Activated naive CD4-positive, alpha-beta T cell treated with anti-CD3 and anti-CD28 coated beads, Interleukin-2, amount 50 U/mL, for 72 hours (primary cell): Measurements from ENCODE around the gene CENPB. TPM values are rescaled to one million over a fixed set of nuclear protein-coding genes. Genes with fewer than 3 reads are reported as not detected.
A peak's percentile ranks its signal among the peaks of the same experiment; 100 is the strongest.

Experiments
- ATAC-seq, 2 donors: fragments of 150-1000 bp; cut with Tn5 transposase; 2 replicates each; pipeline ENCODE4 v1.10.0; 2021; ENCODE audit warnings: mild to moderate bottlenecking in 2 of 2, moderate library complexity in 2 of 2
- DNase-seq, 2 donors: peaks; one replicate each; pipeline ENCODE4 v3.0.0; 2021 to 2022; ENCODE audit warnings: low spot score in 2 of 2
- H3K27ac Mint-ChIP-seq, 2 donors: one replicate each; pipeline ENCODE4 v1.8.0; 2022; ENCODE audit warnings: mild to moderate bottlenecking in 2 of 2, mixed read lengths in 2 of 2
- H3K36me3 Mint-ChIP-seq, 2 donors: one replicate each; pipeline ENCODE4 v1.8.0; 2022; ENCODE audit warnings: mixed read lengths in 2 of 2
- H3K9me3 Mint-ChIP-seq, 2 donors: one replicate each; pipeline ENCODE4 v1.8.0; 2022; ENCODE audit warnings: mixed read lengths in 2 of 2
- total RNA-seq, 2 donors: library from RNA; stranded (reverse); gene quantifications; one replicate each; pipeline ENCODE4 v1.2.3, GENCODE V29; 2022

CENPB gene
- total RNA-seq, 2 donors from 2014 or later = 34.4 to 48.1 TPM

DNA sequence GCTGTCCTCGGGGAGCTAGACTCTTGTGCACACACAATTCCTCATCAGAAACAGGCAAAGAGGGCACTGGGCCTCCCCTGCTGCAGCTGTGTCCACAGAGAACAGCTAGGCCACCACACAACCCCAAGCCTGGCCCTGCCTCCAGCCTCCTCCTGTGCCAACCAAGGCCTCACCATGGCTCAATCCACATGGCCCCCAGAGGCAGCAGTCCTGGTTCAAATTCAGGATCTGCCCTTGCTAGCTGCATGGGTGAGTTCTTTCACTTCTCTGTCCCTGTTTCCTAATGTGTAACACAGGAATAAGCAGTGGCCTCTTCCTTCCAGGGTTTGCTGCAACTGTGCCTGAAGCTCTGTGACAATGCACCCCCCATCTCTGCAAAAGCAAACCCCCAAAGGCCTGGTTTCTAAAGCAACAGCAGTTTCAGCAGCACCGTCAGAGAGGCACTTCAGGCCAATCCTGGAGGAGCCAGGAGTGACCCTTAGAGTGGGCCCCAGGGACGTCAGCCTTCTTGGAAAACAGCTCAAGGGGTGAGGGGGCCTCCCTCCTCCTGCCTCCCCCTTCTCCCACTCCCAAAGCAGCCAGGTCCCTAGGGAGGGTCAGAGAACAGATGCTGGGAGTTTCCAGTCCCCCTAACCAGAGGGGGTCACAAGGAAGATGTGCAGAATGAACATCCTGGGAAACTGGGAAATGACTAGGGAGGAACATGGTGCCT is 21.2 kb downstream of the CENPB start:
- peak overlapping the region in 1 of 2 donors; percentile 34 for H3K27ac Mint-ChIP-seq
- ATAC-seq (no peak), DNase-seq (no peak)
- no peaks in the 10 kb centered on the region for H3K36me3 Mint-ChIP-seq
- no peaks in the 10 kb centered on the region for H3K9me3 Mint-ChIP-seq

DNA sequence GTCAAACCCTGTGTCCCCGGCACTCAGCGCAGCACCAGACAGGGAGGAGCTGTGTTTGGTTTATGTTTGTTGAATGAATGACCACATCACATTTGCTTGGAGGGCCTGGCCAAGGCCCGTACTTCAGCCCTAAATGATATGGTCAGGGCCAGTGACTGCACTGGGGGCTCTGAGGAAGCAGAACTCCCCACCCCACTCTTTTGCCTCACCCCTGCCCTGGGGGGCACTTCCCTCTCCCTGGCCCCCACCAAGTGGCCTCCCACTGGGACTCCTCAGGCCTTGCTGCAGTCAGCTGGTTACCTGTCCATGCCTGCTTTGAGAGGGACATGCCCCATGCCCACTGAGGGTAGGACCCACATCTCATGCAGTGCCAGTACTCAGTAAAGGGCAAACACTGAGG is 21.9 kb downstream of the CENPB start:
- DNase-seq = no peak
- Mint-ChIP-seq H3K27ac (no peak overlapping the region), H3K36me3 (no peaks in the 10 kb centered on the region), H3K9me3 (no peaks in the 10 kb centered on the region)
- ATAC-seq = no peak

DNA sequence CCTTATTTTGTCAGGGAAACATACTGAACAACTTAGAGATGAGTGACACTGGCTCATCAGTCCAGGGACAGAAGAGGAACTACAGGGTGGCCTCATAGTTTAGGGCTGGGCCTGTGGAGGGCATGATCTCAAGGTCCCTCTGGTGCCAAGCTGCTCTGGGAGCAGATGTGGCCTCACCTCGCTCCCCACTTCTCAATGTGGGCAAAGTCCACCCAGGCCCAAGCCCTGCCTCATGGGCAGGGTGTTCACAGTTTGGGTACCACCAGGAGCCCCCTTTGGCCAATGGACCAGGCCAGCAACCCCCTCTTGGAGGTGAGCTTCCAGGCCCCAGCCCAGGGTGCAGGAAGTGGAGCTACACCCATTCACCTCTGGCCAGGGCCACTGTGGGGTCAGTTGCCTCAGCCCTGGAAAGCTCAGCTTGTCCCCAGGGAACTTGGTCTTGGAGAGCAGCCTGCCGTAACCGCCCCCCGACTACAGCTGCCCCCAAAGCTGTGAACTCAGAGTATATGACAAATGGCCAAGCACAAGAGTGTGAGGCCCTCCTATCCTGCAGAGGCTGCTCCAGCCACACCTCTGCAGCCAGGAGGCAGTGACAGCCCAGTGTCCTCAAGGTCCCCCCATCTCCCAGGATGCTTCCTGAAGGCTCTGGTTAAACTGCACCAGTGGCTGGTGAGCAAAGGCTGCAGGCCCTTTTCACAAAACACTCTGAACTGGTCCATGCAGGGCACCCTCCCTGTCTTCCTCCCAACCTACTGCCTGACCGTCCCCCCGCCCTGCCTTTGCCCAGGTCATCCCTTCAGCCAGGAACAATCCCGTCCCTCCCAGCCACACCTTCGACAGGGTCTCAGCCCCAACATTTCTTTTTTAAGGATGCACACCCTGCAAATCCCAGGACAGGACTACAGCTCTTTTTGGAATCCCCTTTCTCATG is 22.6 kb downstream of the CENPB start:
- H3K9me3 Mint-ChIP-seq = no peaks in the 10 kb centered on the region
- H3K36me3 Mint-ChIP-seq = no peaks in the 10 kb centered on the region
- ATAC-seq (no peak), DNase-seq (no peak)
- no peak overlapping the region for H3K27ac Mint-ChIP-seq

DNA sequence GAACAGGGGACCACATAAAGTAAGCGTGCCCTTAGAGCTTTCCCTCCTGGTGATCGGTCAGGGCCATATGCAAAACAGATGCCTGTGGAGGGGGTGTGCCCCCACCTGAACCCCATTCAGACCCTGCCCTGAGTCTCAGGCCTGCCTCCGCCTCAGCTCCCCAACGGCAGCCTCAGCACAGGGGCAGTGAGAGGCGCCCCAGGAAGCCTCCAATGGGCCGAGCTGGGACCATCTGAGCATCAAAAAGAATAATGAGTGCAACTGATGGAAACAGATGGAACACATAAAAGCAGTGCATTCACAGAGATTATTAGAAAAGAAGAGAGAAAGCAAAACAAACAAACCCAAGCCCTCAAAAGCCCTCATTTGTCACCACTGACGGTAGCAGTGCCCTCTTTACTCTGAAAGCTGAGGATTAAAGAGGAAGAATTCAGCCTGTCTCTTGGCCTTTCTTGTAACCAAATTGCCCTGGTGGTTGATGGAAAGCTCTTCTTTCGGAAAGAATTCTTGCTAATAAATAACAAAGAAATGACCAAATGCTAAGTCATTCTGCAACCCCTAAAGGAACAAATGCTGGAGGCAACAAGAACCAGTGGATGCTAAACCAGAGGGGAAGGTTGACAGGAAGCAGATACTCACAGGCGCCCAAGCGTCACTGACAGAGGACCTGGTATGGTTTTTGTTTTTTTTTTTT is 25.7 kb downstream of the CENPB start:
- ATAC-seq (no peak), DNase-seq (no peak)
- no peaks in the 10 kb centered on the region for H3K9me3 Mint-ChIP-seq
- H3K27ac Mint-ChIP-seq = no peak overlapping the region
- peaks cover 0 to 6% of the 10 kb centered on the region in 2 donors for H3K36me3 Mint-ChIP-seq

- no peak for ATAC-seq
- Mint-ChIP-seq H3K9me3 (no peaks in the 10 kb centered on the region), H3K36me3 (peaks cover 0 to 6% of the 10 kb centered on the region in 2 donors), H3K27ac (peak overlapping the region; percentile 34 to 95)
- no peak for DNase-seq
These were observed 26.7 kb downstream of the CENPB start for GRCh38 chr20:3759884-3760283.

- Mint-ChIP-seq H3K36me3 (peaks cover 0 to 6% of the 10 kb centered on the region in 2 donors), H3K9me3 (no peaks in the 10 kb centered on the region), H3K27ac (peak overlapping the region; percentile 34 to 95)
- ATAC-seq (no peak), DNase-seq (no peak)
These were observed 27.2 kb downstream of the CENPB start for GRCh38 chr20:3759316-3759823.

DNA sequence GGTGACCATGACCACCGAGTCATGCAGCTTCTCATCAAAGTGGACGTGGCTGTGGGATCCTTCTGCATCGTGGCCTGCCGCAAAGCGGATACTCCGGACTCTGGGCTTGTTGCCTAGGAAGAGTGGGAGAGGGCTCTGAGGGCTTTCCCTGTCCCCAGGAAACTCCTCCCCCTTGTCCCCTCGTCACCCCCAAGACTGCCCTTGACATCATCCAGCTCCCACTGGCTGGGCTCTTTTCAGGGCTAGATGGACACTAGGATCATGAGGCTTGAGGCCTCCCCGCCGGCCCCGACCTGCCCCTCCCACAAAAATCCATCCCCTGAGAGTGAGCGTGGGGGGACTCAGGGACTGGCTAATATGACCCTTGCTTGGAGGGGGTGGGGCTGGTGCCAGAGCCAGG is 28.0 kb downstream of the CENPB start:
- DNase-seq (no peak), ATAC-seq (no peak)
- peaks cover 0 to 6% of the 10 kb centered on the region in 2 donors for H3K36me3 Mint-ChIP-seq
- no peak overlapping the region for H3K27ac Mint-ChIP-seq
- no peaks in the 10 kb centered on the region for H3K9me3 Mint-ChIP-seq

DNA sequence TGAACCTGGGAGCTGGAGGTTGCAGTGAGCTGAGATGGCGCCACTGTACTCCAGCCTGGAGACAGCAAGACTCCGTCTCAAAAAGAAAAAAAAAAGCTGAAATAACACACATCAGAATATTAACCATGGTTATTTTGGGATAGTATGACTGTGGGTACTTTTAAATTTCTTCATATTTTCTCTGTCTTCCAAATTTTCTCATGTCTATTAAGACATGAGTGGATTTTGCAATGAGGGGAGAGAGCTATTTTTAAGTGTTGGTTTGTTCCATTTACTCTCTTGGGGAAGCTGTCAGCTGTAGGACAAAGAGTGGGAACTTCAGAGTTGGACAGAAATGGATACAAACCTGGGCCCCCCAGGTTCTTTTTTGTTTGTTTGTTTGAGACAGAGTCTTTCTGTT is 29.3 kb downstream of the CENPB start:
- H3K36me3 Mint-ChIP-seq = peaks cover 0 to 6% of the 10 kb centered on the region in 2 donors
- H3K9me3 Mint-ChIP-seq = no peaks in the 10 kb centered on the region
- H3K27ac Mint-ChIP-seq = no peak overlapping the region
- DNase-seq (no peak), ATAC-seq (no peak)

- Mint-ChIP-seq H3K36me3 (peaks cover 0 to 6% of the 10 kb centered on the region in 2 donors), H3K9me3 (no peaks in the 10 kb centered on the region), H3K27ac (peak overlapping the region in 1 of 2 donors; percentile 65)
- ATAC-seq (no peak), DNase-seq (no peak)
These were observed 30.6 kb downstream of the CENPB start for GRCh38 chr20:3755814-3756480.

DNA sequence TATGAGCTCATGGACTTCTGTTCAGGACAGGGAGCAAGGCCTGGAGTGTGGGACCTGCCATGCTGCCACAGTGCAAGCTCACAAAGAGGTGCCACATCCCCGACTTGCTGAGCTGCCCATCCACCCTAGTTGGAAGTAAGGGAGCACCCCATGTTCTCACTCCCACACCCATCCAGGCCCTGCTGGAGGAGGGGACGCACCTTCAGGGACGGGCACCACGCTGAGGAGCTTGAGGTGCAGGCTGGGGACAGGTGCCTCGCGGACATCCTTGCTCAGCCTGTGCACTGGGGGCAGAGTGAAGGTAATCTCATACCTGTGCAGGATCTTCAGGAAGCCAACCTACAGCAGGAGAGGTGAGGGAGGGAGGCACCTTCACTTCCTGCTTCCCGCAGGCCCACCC is 31.3 kb downstream of the CENPB start:
- ATAC-seq (no peak), DNase-seq (no peak)
- H3K27ac Mint-ChIP-seq = peak overlapping the region in 1 of 2 donors; percentile 39
- peaks cover 0 to 6% of the 10 kb centered on the region in 2 donors for H3K36me3 Mint-ChIP-seq
- no peaks in the 10 kb centered on the region for H3K9me3 Mint-ChIP-seq

DNA sequence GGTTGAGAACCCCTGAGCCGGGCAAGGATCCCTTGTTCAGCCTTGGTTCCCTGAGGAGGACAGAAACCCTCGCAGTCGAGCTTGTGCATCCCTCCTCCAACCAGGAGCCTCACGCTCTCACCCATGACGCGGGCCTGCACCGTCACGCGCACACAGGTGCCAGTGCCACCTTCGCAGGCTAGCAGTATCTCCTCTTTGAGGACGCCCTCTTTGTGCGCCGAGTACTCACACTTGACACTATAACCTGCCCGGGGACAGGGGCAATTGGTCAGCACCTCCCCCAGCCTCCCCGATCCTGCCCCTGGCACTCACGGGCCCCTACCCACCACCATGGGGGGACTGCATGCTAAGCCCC is 32.3 kb downstream of the CENPB start:
- no peaks in the 10 kb centered on the region for H3K9me3 Mint-ChIP-seq
- DNase-seq (no peak), ATAC-seq (no peak)
- H3K27ac Mint-ChIP-seq = peak overlapping the region in 1 of 2 donors; percentile 39
- peaks cover 0 to 6% of the 10 kb centered on the region in 2 donors for H3K36me3 Mint-ChIP-seq

DNA sequence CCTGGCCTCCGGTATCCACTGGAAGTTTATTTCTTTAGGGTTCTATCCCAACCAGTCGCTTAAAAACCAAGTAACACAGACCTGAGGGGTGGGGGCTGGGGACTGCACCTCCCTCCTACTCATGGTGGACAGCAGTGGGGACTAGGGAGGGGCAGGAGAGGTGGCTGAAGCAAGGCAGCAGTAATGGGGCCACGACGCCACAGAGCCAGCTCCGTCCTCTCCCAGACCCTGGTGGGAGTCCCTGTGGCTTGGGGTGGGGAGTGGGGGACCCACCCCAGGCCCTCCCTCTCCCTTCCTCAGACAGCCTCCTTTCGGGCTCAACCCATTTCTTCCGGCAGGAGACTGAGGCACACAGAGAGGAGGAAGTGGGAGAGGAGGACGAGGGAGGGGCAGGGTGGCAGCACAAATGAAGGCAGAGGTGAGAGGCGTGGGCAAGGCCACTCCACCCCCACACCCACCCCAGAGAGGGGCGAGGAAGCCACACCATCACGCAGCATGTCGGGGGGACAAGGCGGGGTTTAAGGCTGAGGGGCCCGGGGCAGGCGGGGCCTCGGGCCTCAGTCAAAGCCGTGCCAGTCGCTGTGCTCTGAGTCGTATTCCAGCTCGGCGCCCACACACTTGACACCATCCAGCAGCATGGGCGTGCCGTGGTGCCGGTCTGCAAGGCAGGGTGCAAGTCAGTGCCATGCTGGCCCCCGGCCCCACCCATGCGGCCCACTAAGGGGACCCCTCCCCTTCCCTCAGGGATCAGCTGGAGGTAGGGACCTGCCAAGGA is 32.9 kb downstream of the CENPB start:
- Mint-ChIP-seq H3K9me3 (no peaks in the 10 kb centered on the region), H3K36me3 (peaks cover 0 to 6% of the 10 kb centered on the region in 2 donors), H3K27ac (no peak overlapping the region)
- no peak for DNase-seq
- no peak for ATAC-seq

- H3K27ac Mint-ChIP-seq = no peak overlapping the region
- H3K9me3 Mint-ChIP-seq = no peaks in the 10 kb centered on the region
- ATAC-seq (peak; percentile 65 to 75), DNase-seq (peak in 1 of 2 donors; percentile 60)
- H3K36me3 Mint-ChIP-seq = peaks cover 0 to 4% of the 10 kb centered on the region in 2 donors
These were observed 33.4 kb downstream of the CENPB start for GRCh38 chr20:3753098-3753497.

DNA sequence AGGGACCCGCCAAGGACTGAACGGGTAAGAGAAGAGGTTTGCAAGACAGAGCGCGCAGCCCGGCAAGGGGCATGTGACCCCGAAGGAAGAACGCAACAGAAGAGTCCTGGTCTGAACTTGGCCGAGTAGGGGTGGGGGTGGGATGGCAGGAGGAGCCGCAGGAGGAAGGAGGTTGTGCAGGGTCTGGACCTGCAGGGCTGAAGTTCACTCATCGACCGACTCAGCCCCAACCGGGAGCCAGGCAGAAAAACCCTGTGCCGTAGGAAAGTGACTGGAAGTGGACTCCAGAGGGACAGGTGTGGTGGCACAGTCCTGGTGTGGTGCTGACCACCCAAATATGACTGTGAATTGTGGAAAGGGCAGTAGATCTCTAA is 34.2 kb downstream of the CENPB start:
- ATAC-seq (peak in 1 of 2 donors; percentile 1), DNase-seq (no peak)
- Mint-ChIP-seq H3K36me3 (no peaks in the 10 kb centered on the region), H3K9me3 (no peaks in the 10 kb centered on the region), H3K27ac (peak overlapping the region in 1 of 2 donors; percentile 69)

GRCh38 chr20:3751675-3752385 is 34.7 kb downstream of the CENPB start:
- Mint-ChIP-seq H3K27ac (peak overlapping the region in 1 of 2 donors; percentile 69), H3K36me3 (no peaks in the 10 kb centered on the region), H3K9me3 (no peaks in the 10 kb centered on the region)
- ATAC-seq (peak; percentile 51 to 67), DNase-seq (peak in 1 of 2 donors; percentile 51)
